SK-N-SH treated with all-trans-retinoic acid at 6 μM for 48 hours (cell line): ENCODE results near the gene SLC6A3.

Experiments
- ATAC-seq: fragments of 200-7000 bp; cut with Tn5 transposase; 3 replicates; pipeline ENCODE4 v1.9.1; 2020; ENCODE audit warnings: mild to moderate bottlenecking, moderate library complexity
- ARNTL ChIP-seq: fragments of 450-650 bp; formaldehyde crosslinking; IDR thresholded peaks from 2 replicates; pipeline ENCODE4 v1.5.0; 2020; ENCODE audit warnings: low read depth, mild to moderate bottlenecking, moderate library complexity, borderline replicate concordance
- BACH2 ChIP-seq: fragments of 250-450 bp; sonication (Bioruptor Pico); IDR thresholded peaks from 2 replicates; pipeline ENCODE4 v1.9.0; 2021; ENCODE audit warnings: mild to moderate bottlenecking, borderline replicate concordance
- CSDC2 ChIP-seq: fragments of 250-450 bp; sonication (Bioruptor Pico); IDR thresholded peaks from 2 replicates; pipeline ENCODE4 v1.5.0; 2020; ENCODE audit warnings: mild to moderate bottlenecking, moderate library complexity
- CSRNP3 ChIP-seq: fragments of 250-450 bp; sonication (Bioruptor Pico); IDR thresholded peaks from 2 replicates; pipeline ENCODE4 v1.5.1; 2021; ENCODE audit warnings: mild to moderate bottlenecking, moderate library complexity
- ESRRG ChIP-seq: fragments of 250-450 bp; sonication (Bioruptor Pico); IDR thresholded peaks from 2 replicates; pipeline ENCODE4 v1.6.1; 2021; ENCODE audit warnings: mild to moderate bottlenecking
- GLIS3 ChIP-seq: fragments of 250-450 bp; sonication (Bioruptor Pico); IDR thresholded peaks from 2 replicates; pipeline ENCODE4 v1.5.0; 2020; ENCODE audit warnings: mild to moderate bottlenecking, moderate library complexity
- ISL1 ChIP-seq: fragments of 250-450 bp; sonication (Bioruptor Pico); IDR thresholded peaks from 2 replicates; pipeline ENCODE4 v2.1.2; 2022; ENCODE audit warnings: mild to moderate bottlenecking, moderate library complexity
- OSR1 ChIP-seq: fragments of 250-450 bp; sonication (Bioruptor Pico); IDR thresholded peaks from 2 replicates; pipeline ENCODE4 v1.8.0; 2022; ENCODE audit warnings: moderate library complexity, mild to moderate bottlenecking, inconsistent platforms
- PATZ1 ChIP-seq: fragments of 250-450 bp; sonication (Bioruptor Pico); IDR thresholded peaks from 2 replicates; pipeline ENCODE4 v1.8.0; 2020; ENCODE audit warnings: mild to moderate bottlenecking, moderate library complexity, borderline replicate concordance
- POU6F1 ChIP-seq: fragments of 250-450 bp; sonication (Bioruptor Pico); IDR thresholded peaks from 2 replicates; pipeline ENCODE4 v1.8.0; 2021; ENCODE audit warnings: low read depth, mild to moderate bottlenecking, moderate library complexity, borderline replicate concordance
- RARB ChIP-seq: fragments of 250-450 bp; sonication (Bioruptor Pico); IDR thresholded peaks from 2 replicates; pipeline ENCODE4 v1.8.0; 2021; ENCODE audit warnings: mild to moderate bottlenecking, moderate library complexity
- SNAI2 ChIP-seq: fragments of 250-450 bp; sonication (Bioruptor Pico); IDR thresholded peaks from 2 replicates; pipeline ENCODE4 v1.5.0; 2020; ENCODE audit warnings: mild to moderate bottlenecking, moderate library complexity
- TCF4 ChIP-seq: fragments of 250-450 bp; sonication (Bioruptor Pico); IDR thresholded peaks from 2 replicates; pipeline ENCODE4 v1.8.0; 2021; ENCODE audit warnings: mild to moderate bottlenecking, moderate library complexity, borderline replicate concordance
- TOX ChIP-seq: fragments of 250-450 bp; sonication (Bioruptor Pico); IDR thresholded peaks from 2 replicates; pipeline ENCODE4 v1.8.0; 2021; ENCODE audit warnings: mild to moderate bottlenecking, moderate library complexity, borderline replicate concordance
- TSHZ2 ChIP-seq: fragments of 250-450 bp; sonication (Bioruptor Pico); IDR thresholded peaks from 2 replicates; pipeline ENCODE4 v1.5.0; 2020; ENCODE audit warnings: mild to moderate bottlenecking, moderate library complexity
- ZC3H10 ChIP-seq: fragments of 250-450 bp; sonication (Bioruptor Pico); IDR thresholded peaks from 2 replicates; pipeline ENCODE4 v1.5.1; 2021; ENCODE audit warnings: mild to moderate bottlenecking, moderate library complexity
- ZFP3 ChIP-seq: fragments of 250-450 bp; sonication (Bioruptor Pico); IDR thresholded peaks from 2 replicates; pipeline ENCODE4 v1.5.0; 2020; ENCODE audit warnings: mild to moderate bottlenecking, moderate library complexity
- ZFP30 ChIP-seq: fragments of 450-650 bp; formaldehyde crosslinking; IDR thresholded peaks from 2 replicates; pipeline ENCODE4 v1.5.0; 2022; ENCODE audit warnings: mild to moderate bottlenecking, moderate library complexity
- ZNF565 ChIP-seq: fragments of 450-650 bp; formaldehyde crosslinking; conservative IDR thresholded peaks from 2 replicates; pipeline ENCODE4 v1.5.0; 2020; ENCODE audit warnings: low read depth, mild to moderate bottlenecking, moderate library complexity
- ZNF70 ChIP-seq: fragments of 450-650 bp; formaldehyde crosslinking; IDR thresholded peaks from 2 replicates; pipeline ENCODE4 v1.5.0; 2020; ENCODE audit warnings: mild to moderate bottlenecking, moderate library complexity
- ZNF8 ChIP-seq: fragments of 450-650 bp; formaldehyde crosslinking; IDR thresholded peaks from 2 replicates; pipeline ENCODE4 v1.5.0; 2020; ENCODE audit warnings: mild to moderate bottlenecking, moderate library complexity

Gene SLC6A3

GRCh38 chr5:1445689-1446601, 705 bp upstream of the SLC6A3 start:
- TF ChIP-seq GLIS3 (CRISPR knock-in tag), result no peak
- TF ChIP-seq RARB (CRISPR knock-in tag), result no peak
- TF ChIP-seq ZNF70 (CRISPR knock-in tag), result no peak
- no peak for TF ChIP-seq ZFP30 (CRISPR knock-in tag)
- no peak for TF ChIP-seq ZNF565 (CRISPR knock-in tag)
- TF ChIP-seq OSR1, result no peak
- TF ChIP-seq POU6F1 (CRISPR knock-in tag), result no peak
- TF ChIP-seq CSRNP3 (CRISPR knock-in tag), result no peak
- TF ChIP-seq ESRRG (CRISPR knock-in tag), result no peak
- TF ChIP-seq TOX (CRISPR knock-in tag), result no peak

GRCh38 chr5:1444361-1445189, 665 bp downstream of the SLC6A3 start:
- TF ChIP-seq BACH2 (CRISPR knock-in tag) (no peak), ZNF8 (CRISPR knock-in tag) (no peak), GLIS3 (CRISPR knock-in tag) (no peak), ZNF70 (CRISPR knock-in tag) (no peak), SNAI2 (CRISPR knock-in tag) (no peak), ISL1 (CRISPR knock-in tag) (no peak), ARNTL (CRISPR knock-in tag) (no peak), PATZ1 (CRISPR knock-in tag) (no peak), RARB (CRISPR knock-in tag) (no peak), TCF4 (CRISPR knock-in tag) (no peak), OSR1 (no peak), CSDC2 (no peak), ZFP3 (CRISPR knock-in tag) (no peak), TSHZ2 (no peak), ZNF565 (CRISPR knock-in tag) (no peak), POU6F1 (CRISPR knock-in tag) (no peak), ZC3H10 (no peak)
- no peak for ATAC-seq

More at GRCh38 chr5:1445689-1446601, 705 bp upstream of the SLC6A3 start:
- peak; percentile 29 for ATAC-seq
